Fibroblast of gingiva (primary cell): Measurements from ENCODE around the gene ZNF608.

Experiments used
- DNase-seq: peaks from one replicate; pipeline ENCODE4 v3.0.0-alpha.2; 2011; ENCODE audit warnings: low read depth

The ZNF608 gene

DNA sequence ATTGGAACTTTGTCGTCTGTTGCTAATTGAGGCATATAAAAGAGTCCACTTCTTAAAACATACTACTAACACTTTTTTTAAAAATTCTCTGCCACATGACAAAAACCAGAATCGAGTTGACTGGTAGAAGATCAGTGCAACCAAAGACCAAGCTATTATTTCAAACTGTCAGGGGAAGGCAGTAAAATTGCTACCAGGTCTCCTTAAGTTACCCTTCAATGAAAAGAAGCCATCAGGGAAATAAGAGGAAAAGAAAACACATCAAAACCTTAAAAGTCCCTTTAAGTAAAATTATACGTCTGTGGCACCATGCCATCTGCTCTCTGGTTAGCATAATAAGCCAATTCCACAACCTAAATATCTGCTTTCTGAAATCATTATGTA lies 9.6 kb downstream of the ZNF608 start:
- DNase-seq, result no peak

DNA sequence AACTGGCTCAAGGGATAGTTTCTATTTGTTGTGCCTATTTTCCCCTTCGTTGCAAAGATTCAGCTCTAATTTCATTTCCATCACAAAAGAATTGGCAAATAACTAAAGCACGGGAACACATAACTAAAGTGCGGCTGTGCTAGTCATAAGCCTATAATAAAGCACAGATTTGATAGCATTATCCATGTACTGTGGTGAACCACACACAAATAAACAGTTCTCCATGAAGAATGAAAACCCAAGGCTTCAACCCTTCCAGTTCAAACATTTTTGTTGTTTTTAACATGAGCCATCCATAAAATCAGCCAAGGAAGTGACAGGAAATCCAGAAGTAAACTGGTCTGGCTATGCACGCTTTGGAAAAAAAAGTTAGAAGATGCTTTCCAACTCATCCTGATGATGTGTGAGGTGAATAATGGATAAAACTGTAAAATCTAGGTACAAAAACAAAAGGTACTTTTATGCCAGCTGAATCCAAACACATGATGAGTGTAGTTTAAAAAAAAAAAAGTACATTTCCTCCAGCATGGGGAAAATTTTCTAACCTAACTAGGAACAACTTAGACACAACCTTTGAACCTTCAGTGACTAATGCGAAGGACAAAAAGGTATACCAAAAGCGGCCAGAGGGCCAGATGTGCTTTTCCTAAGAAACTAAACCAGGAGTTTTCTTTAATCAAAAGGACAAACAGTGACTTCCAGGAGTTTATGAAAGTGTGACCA lies 10.2 kb downstream of the ZNF608 start:
- peak; percentile 98 for DNase-seq

DNA sequence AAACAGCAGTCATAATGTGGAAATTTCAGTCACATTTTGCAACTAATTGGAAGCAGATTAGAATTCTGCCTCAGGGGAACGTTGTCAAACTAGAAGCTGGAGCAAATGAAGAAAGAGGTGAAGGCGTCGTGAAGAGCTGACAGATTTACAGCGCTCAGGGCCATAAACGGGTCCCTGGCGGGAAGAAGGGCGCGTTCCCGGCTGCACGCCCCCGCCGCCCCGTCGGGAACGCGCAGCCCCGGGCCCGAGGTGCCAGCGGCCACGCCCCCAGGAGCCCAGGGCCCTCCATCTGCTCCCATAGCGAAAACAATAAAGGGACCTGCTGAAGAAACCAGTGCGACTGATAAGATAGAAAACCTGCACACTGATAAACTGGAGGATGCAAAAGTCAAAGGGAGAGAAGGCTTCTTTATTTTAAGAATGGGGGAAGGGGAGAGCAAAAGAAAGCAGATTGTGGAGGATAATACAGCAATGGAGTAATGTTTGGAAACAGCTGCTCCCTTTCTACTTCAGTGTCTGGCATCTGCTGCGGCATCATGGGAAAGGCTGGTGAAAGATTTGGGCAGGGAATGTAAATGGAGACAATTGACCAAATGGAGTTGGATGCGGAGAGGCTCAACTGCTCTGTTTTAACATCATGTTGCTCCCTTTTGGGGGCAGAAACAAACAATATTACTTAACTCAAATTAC lies 11.1 kb downstream of the ZNF608 start:
- DNase-seq, result peak; percentile 92

- no peak for DNase-seq
Measured at GRCh38 chr5:124734574-124735168, 11.8 kb downstream of the ZNF608 start.

DNA sequence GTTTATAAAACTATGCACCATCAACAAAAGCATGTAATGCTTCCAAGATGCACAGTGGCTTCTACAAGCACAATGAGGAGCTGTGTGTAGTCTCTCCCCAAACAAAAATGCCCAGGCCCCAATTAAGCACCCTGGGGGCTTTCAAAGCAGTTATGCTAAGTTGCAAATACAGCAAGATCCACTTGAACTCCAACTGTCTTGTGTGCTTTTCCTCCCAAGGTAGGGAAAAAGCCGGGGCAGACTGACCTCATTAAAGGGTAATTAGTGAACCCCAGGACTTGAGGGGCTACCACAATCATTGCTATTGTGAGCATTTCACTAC lies 13.1 kb downstream of the ZNF608 start:
- no peak for DNase-seq

GRCh38 chr5:124732428-124733328 lies 13.8 kb downstream of the ZNF608 start:
- DNase-seq, result no peak

DNA sequence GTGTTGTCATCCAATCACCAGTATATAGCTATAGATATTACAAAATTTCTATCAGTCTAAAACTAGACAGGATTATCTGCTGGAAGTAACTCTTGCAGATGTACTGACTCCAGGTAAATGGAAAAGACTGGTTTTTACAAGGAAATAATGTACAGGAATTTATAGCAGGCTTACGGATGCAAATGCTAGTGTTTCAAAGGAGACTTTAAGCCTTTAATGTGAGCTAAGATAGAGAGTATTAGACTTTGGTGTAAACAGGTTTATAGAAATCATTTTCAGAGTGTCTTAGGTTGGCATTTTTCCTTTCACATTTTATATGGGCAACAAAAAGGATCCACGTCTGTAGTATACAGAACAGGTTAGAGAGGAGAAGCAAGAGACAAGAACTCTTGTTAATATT lies 16.1 kb downstream of the ZNF608 start:
- no peak for DNase-seq

DNA sequence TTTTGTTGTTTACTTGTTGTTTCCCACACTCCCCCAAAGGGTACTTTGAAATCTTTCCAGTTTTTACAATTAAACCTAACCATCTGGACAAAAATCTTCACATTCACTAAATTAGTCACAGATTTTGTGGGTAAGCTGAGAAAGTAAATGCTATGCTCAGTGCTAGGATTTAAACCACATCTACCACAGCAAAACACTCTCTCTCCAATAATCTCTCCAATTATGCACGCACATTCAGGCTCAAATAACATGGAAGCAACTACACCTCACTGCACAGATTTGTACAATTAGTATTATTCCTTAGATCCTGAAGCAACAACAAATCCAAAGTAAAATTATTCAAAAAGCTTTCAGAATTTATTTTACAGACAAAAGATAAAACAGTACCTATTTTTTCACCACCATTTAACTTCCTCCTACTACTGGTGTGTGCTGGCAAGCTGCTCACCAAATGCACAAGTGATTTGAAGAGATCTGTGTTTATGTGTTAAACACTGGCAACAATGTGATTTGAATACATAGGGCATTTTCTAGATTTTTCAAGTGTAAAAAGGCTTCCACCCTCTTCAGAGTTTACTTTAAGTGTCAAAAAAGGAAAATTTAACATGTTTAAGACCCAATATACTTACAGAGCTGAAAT lies 16.6 kb downstream of the ZNF608 start:
- peak; percentile 65 for DNase-seq

GRCh38 chr5:124728968-124729332 lies 17.5 kb downstream of the ZNF608 start:
- DNase-seq, result no peak

DNA sequence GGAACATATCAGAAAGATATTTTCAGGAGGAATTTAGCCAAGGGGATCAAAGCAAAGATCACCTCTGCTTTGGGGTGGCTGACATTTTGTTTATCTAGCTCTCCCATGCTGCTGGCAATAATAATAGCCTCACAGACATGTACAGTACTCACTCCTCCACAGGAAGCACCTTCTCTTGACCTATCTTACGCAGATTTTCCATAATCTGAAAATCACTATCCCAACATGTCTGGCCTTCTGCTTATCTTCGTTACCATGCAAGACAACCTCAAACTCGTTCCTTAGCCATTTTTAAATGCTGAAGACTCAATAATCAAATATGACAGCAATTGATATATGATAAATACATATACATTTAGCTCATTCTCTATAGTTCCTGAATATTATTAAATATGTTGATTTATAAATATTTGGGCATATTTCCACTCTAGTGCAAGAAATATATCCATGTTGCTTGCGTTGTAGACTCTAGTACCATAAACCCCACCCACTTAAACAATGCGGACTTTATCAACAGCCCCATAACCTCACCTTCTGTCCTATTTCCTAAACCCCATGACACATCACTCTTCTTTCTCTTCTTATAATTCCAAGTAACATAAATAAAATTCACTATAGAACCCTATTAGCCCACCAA lies 18.0 kb downstream of the ZNF608 start:
- no peak for DNase-seq

- no peak for DNase-seq
Measured at GRCh38 chr5:124726631-124727362, 19.6 kb downstream of the ZNF608 start.

GRCh38 chr5:124725622-124726258 lies 20.7 kb downstream of the ZNF608 start:
- no peak for DNase-seq

- DNase-seq, result no peak
Measured at GRCh38 chr5:124725040-124725434, 21.4 kb downstream of the ZNF608 start.

DNA sequence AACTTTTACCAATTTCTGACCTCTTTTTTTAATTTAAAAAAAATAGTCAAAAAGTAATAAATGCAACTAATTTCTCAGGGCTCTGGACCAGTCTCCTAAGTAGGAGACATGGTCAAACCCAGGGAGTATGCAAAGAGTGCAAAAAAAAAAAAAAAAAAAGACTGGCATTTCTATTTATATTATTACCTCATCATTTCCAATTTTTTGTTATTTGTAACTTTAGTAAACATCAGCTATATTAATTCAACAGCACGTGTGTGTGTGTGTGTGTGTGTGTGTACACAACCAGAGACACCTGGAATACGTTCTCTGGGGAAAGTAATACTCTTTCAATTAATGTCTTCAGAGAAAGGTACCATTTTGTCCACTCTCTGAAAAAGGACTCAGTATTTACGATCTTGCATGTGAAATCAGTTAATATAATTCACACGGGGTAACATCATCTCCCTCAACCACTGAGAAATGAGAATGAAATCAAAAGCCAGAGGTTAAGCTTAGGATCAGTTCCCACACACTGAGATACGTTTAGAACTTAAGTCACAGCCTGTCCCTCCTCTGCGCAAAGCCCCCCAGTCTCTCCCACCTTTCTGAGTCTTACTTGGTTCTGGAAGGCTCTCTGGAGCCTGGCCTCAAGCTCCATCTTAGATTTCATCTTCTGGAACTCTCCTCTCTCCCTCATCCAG lies 21.9 kb downstream of the ZNF608 start:
- DNase-seq, result no peak

GRCh38 chr5:124721229-124721735 lies 25.2 kb downstream of the ZNF608 start:
- DNase-seq, result no peak

DNA sequence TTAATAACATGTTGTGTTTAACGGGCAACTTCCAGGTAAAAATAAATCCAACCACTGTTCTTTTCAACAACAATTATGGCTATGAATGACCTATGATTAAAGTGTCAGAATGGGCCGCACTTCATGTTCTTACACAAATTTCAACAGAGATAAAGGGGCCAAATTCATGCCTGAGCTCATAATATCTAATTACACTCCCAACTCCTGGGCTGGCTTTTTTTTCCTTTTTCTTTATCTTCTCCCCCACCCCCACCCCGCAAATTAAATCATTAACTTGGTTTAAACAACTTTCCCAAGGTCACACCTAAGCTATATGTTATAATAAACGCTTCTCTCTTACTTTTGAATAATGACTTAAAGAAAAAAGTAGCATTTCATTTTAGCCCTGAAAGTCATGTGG lies 25.8 kb downstream of the ZNF608 start:
- no peak for DNase-seq

- no peak for DNase-seq
Measured at GRCh38 chr5:124719113-124719967, 27.1 kb downstream of the ZNF608 start.

GRCh38 chr5:124718380-124718789 lies 28.1 kb downstream of the ZNF608 start:
- no peak for DNase-seq

DNA sequence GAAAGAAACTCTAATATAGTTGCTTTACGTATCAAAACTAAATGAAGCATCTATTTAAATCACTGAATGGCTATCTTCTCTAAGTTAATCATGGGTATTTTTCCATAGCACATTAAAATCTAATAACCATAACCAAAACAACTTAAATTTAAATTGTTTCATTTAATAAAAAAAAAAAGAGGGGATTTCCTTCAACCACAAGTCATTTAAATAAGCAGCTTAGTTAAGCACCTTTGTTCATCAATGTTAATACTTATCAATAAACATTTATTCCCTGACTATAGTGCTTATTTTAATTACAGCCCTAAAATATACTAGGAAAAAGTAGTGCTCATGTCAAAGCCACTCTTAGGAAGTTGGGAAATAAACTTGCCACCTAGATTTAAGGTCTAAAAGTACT lies 30.3 kb downstream of the ZNF608 start:
- no peak for DNase-seq
